SK-N-SH (cell line): ENCODE measurements around the gene DNASE1L2. TPM values are rescaled to one million over a fixed set of nuclear protein-coding genes. Genes with fewer than 3 reads are reported as not detected.

Experiments used
- CTCF ChIA-PET: fragments of 300-600, 350-600 bp; formaldehyde crosslinking; extraction: SDS; loops from one replicate; lab custom pipeline; 2021; lab: Yijun Ruan, JAX
- POLR2A ChIA-PET: fragments of 350-600 bp; sonication (Branson Sonifier 250); formaldehyde crosslinking; extraction: SDS; loops from one replicate; lab custom pipeline; 2020; ENCODE audit warnings: antibody characterized with exemption, inconsistent platforms; lab: Yijun Ruan, JAX
- DNase-seq: peaks from one replicate; pipeline ENCODE4 v3.0.0; 2012
- H2AFZ ChIP-seq: fragments of 200-600 bp; sonication (generic); 2 replicates; pipeline ENCODE4 v1.8.1; 2016; ENCODE audit warnings: antibody characterized with exemption, mild to moderate bottlenecking, low read depth
- H3F3A ChIP-seq: fragments of 200-600 bp; sonication (generic); replicated peaks from 2 replicates; pipeline ENCODE3; 2016; ENCODE audit warnings: antibody characterized with exemption, mild to moderate bottlenecking; ENCODE audit not compliant: insufficient read depth
- H3K27ac ChIP-seq, 2 experiments: fragments of 200-500 bp in 1 of 2; fragments of 200-600 bp in 1 of 2; sonication (Bioruptor generic) in 1 of 2; sonication (generic), shearing (Covaris generic) in 1 of 2; 2 replicates each; pipeline versions ENCODE4 v1.5.1 to v1.6.1; 2014 to 2016; ENCODE audit warnings: low read depth in 2 of 2, inconsistent platforms in 1 of 2, low read length in 1 of 2, mild to moderate bottlenecking in 1 of 2, mixed read lengths in 1 of 2
- H3K27me3 ChIP-seq: fragments of 200-600 bp; sonication (generic), shearing (Covaris generic); 2 replicates; pipeline ENCODE4 v1.6.1; 2016; ENCODE audit warnings: mixed run types; ENCODE audit not compliant: insufficient read depth
- H3K36me3 ChIP-seq, 2 experiments: fragments of 200-500 bp in 1 of 2; fragments of 200-600 bp in 1 of 2; sonication (Bioruptor generic) in 1 of 2; sonication (generic) in 1 of 2; replicated peaks in 1 of 2; 2 replicates each; pipeline versions ENCODE3 to v1.5.1; 2014 to 2016; ENCODE audit warnings: low read length in 1 of 2, mild to moderate bottlenecking in 1 of 2; ENCODE audit not compliant: insufficient read depth in 2 of 2, control insufficient read depth in 1 of 2
- H3K4me1 ChIP-seq, 2 experiments: fragments of 200-500 bp in 1 of 2; fragments of 200-600 bp in 1 of 2; sonication (Bioruptor generic) in 1 of 2; sonication (generic), shearing (Covaris generic) in 1 of 2; 2 replicates each; pipeline versions ENCODE4 v1.5.1 to v1.6.1; 2014 to 2016; ENCODE audit warnings: low read depth in 1 of 2, low read length in 1 of 2, mixed run types in 1 of 2; ENCODE audit not compliant: insufficient read depth in 2 of 2, control insufficient read depth in 1 of 2
- H3K4me2 ChIP-seq: fragments of 200-600 bp; sonication (generic), shearing (Covaris generic); 2 replicates; pipeline ENCODE4 v1.6.1; 2017; ENCODE audit warnings: mixed run types
- H3K4me3 ChIP-seq, 2 experiments: fragments of 200-500 bp in 1 of 2; fragments of 200-600 bp in 1 of 2; sonication (Bioruptor generic) in 1 of 2; sonication (generic), shearing (Covaris generic) in 1 of 2; 2 replicates each; pipeline versions ENCODE4 v1.5.1 to v1.8.1; 2014 to 2016; ENCODE audit warnings: low read depth in 2 of 2, inconsistent platforms in 1 of 2, low read length in 1 of 2, mild to moderate bottlenecking in 1 of 2, mixed read lengths in 1 of 2, moderate library complexity in 1 of 2
- H3K79me2 ChIP-seq: fragments of 200-600 bp; sonication (generic); 2 replicates; pipeline ENCODE4 v1.8.1; 2017; ENCODE audit warnings: mild to moderate bottlenecking; ENCODE audit not compliant: insufficient read depth
- H3K9ac ChIP-seq: fragments of 200-600 bp; sonication (generic); 2 replicates; pipeline ENCODE4 v1.6.1; 2017; ENCODE audit warnings: mixed run types
- H3K9me2 ChIP-seq: fragments of 200-600 bp; sonication (generic); 2 replicates; pipeline ENCODE4 v1.6.1; 2017; ENCODE audit warnings: mixed run types
- H3K9me3 ChIP-seq: fragments of 200-600 bp; sonication (generic); 2 replicates; pipeline ENCODE4 v1.6.1; 2017; ENCODE audit warnings: mixed run types, mild to moderate bottlenecking, moderate library complexity
- H4K20me1 ChIP-seq: fragments of 200-600 bp; sonication (generic); 2 replicates; pipeline ENCODE4 v1.6.1; 2017; ENCODE audit warnings: mild to moderate bottlenecking, mixed run types; ENCODE audit not compliant: insufficient read depth
- CTCF ChIP-seq: fragments of 200-600 bp; sonication (generic); IDR thresholded peaks from 2 replicates; pipeline ENCODE4 v1.6.1; 2017; ENCODE audit warnings: antibody characterized with exemption, mild to moderate bottlenecking, moderate library complexity
- ELF1 ChIP-seq: IDR thresholded peaks from 2 replicates; pipeline ENCODE4 v1.4.0; 2012
- EP300 ChIP-seq, 2 experiments: IDR thresholded peaks; 2 replicates each; pipeline versions ENCODE4 v1.4.0 to v1.6.1; 2012; ENCODE audit warnings: borderline replicate concordance in 1 of 2, low read depth in 1 of 2, low read length in 1 of 2
- EZH2phosphoT487 ChIP-seq: fragments of 200-600 bp; sonication (generic); IDR thresholded peaks from 2 replicates; pipeline ENCODE4 v1.6.1; 2017; ENCODE audit warnings: low read depth, mixed run types, mild to moderate bottlenecking, antibody characterized with exemption, moderate library complexity, borderline replicate concordance
- FOXM1 ChIP-seq: IDR thresholded peaks from 2 replicates; pipeline ENCODE4 v1.4.0; 2012; ENCODE audit warnings: low read depth, mild to moderate bottlenecking
- GABPA ChIP-seq: IDR thresholded peaks from 2 replicates; pipeline ENCODE4 v1.4.0; 2012; ENCODE audit warnings: low read depth, mild to moderate bottlenecking
- GATA2 ChIP-seq: sonication (generic); formaldehyde crosslinking; IDR thresholded peaks from 2 replicates; pipeline ENCODE4 v1.5.0; 2020; ENCODE audit warnings: mild to moderate bottlenecking, missing genetic modification reagents
- MEF2A ChIP-seq: IDR thresholded peaks from 2 replicates; pipeline ENCODE4 v1.4.0; 2012; ENCODE audit warnings: low read depth, borderline replicate concordance
- NFIC ChIP-seq: IDR thresholded peaks from 2 replicates; pipeline ENCODE4 v1.4.0; 2012; ENCODE audit warnings: borderline replicate concordance
- NRF1 ChIP-seq: IDR thresholded peaks from 2 replicates; pipeline ENCODE4 v1.6.1; 2012; ENCODE audit warnings: low read depth, mild to moderate bottlenecking, low read length
- PBX3 ChIP-seq: IDR thresholded peaks from 2 replicates; pipeline ENCODE4; 2012
- POLR2AphosphoS5 ChIP-seq: IDR thresholded peaks from 2 replicates; pipeline ENCODE4 v1.6.1; 2012; ENCODE audit warnings: low read depth, low read length
- RXRA ChIP-seq: IDR thresholded peaks from 2 replicates; pipeline ENCODE4 v1.4.0; 2012; ENCODE audit warnings: low read depth, mild to moderate bottlenecking, borderline replicate concordance
- SIN3A ChIP-seq: IDR thresholded peaks from 2 replicates; pipeline ENCODE4 v1.6.1; 2012; ENCODE audit warnings: low read depth, mild to moderate bottlenecking, low read length, moderate library complexity, borderline replicate concordance
- USF1 ChIP-seq: IDR thresholded peaks from 2 replicates; pipeline ENCODE4 v1.4.0; 2012; ENCODE audit warnings: low read depth, borderline replicate concordance
- USF2 ChIP-seq: fragments of 150-350 bp; IDR thresholded peaks from 2 replicates; pipeline ENCODE4 v1.6.1; 2017; ENCODE audit warnings: antibody characterized with exemption, low read length, low read depth, borderline replicate concordance
- YY1 ChIP-seq: IDR thresholded peaks from 2 replicates; pipeline ENCODE4 v1.4.0; 2012; ENCODE audit warnings: low read depth, mild to moderate bottlenecking
- WGBS: methylation state at CpG from one replicate; pipeline ENCODE4 v1.1.6; 2017; ENCODE audit warnings: low lambda C conversion rate; 5-methylcytosine and 5-hydroxymethylcytosine counted together
- polyA plus RNA-seq, 3 experiments: library from polyadenylated mRNA; depleted of rRNA; stranded (reverse); fragments of >200 nt; gene quantifications; 2 replicates each; pipeline ENCODE4 v1.2.3, GENCODE V29; 2012

DNASE1L2 gene
- polyA plus RNA-seq, 1 of the 3 experiments (the other 2 are of a cell fraction): 2.5 TPM

GRCh38 chr16:2213817-2214718 lies 22.2 kb upstream of the DNASE1L2 start:
- TF ChIP-seq FOXM1 (no peak), CTCF (no peak), YY1 (no peak), USF2 (no peak), POLR2AphosphoS5 (no peak), GABPA (no peak), NRF1 (no peak), PBX3 (no peak), SIN3A (no peak), USF1 (no peak), MEF2A (no peak), RXRA (no peak), GATA2 (CRISPR knock-in tag) (no peak), NFIC (no peak), ELF1 (no peak), EZH2phosphoT487 (no peak), EP300 (IDR thresholded peaks at IDR 0.05; ENCODE audit: borderline replicate concordance in 1 of 2, low read depth in 1 of 2, low read length in 1 of 2) (no peak)
- ChIA-PET POLR2A (interaction anchor here (0.6 to 1.6 kb wide), 2 partner anchors 59 to 231 kb away, joined by 3 to 5 read pairs; partner anchors contain the start of gene TRAF7), CTCF (interaction anchor here (1.2 to 1.5 kb wide), 2 partner anchors 19 to 216 kb away, joined by 3 read pairs; no protein-coding TSS in a partner anchor)
- peak; percentile 55 for DNase-seq
- Histone ChIP-seq H3K4me2 (peak overlapping the region; percentile 92), H3K9ac (peak overlapping the region; percentile 71), H3K9me3 (no peaks in the 10 kb centered on the region), H3F3A (peaks cover 4% of the 10 kb centered on the region), H3K9me2 (no peaks in the 10 kb centered on the region), H3K36me3 (peaks cover 0 to 16% of the 10 kb centered on the region in 2 experiments), H3K27ac (peak overlapping the region; percentile 27 to 74; a peak in 2 of 4 replicates), H3K4me3 (peak overlapping the region; percentile 66 to 85), H3K27me3 (no peaks in the 10 kb centered on the region), H2AFZ (no peak overlapping the region), H3K4me1 (peaks cover 11 to 22% of the 10 kb centered on the region in 2 experiments; a peak in 2 of 4 replicates), H3K79me2 (peaks cover 19% of the 10 kb centered on the region), H4K20me1 (peaks cover 11% of the 10 kb centered on the region; the same call in 1 of the 2 replicates)
- WGBS: 1% methylated on average over 19 of the region's 98 CpGs
